ENCODE results near the gene ABTB2.
A peak's percentile ranks its signal among the peaks of the same experiment; 100 is the strongest.
"Not testable (repeated sequence)": the region's sequence is repeated elsewhere in the genome, so short reads cannot be mapped to it uniquely, and the experiment has no call there.

The ABTB2 gene

DNA sequence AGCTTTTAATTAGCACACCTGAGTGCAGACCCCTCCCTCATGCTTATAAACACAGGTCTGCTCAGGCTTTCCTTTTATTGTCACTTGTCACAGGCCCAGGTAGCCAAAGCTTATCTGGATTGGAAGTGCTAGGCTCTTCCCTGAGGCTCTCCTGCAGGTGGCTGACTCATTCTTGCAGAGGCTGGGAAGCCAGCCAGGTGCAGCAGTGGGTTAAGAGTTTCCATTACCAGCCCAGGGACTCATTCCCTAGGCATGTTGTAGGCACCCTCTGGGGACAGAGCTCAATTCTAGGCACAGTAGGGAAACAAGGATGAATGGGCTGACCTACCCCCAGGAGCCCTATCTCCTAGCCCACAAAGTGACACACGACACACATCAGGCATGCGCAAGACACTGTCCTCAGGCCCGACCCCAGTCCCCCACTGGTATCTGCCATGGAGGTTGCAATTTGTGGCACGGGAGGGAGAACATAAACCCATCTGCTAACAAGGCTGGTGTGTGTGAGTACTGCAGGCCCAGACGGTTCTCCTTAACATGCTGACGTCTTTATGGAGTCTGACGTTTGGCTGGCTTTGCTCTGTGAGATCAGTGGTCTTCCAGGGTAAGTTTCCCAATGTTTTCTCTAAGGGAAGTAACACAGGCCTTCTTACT, 94.2 kb downstream of the ABTB2 start:
- DNase-seq (ENCODE audit: low read depth), result peak; percentile 71

DNA sequence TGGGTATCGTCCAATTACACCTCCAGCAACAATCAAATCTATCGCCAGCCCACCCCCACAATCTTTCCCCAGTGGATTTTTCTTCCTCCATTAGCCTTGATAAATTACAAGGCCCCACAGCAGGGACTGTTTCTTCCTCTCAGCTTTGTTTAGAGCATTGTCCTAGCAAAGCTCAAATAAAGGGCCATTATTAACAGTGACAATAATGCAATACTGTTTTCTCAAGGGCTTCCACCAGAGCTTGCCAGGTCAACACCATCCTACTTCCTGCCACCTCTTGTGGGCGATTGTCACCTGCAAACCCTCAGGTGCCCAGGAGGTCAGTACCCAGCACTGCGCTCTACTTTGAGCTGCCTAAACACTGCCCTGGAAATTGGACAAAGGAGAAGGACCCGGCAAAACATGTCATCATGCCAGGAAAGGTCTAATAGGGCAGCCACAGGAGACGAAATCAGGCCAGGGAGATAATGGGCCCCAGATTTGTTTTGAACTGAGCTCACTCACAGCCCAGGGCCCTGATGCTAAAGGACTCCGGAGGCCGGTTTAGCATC, 95.2 kb downstream of the ABTB2 start:
- peak; percentile 16 for DNase-seq (ENCODE audit: low read depth)

DNA sequence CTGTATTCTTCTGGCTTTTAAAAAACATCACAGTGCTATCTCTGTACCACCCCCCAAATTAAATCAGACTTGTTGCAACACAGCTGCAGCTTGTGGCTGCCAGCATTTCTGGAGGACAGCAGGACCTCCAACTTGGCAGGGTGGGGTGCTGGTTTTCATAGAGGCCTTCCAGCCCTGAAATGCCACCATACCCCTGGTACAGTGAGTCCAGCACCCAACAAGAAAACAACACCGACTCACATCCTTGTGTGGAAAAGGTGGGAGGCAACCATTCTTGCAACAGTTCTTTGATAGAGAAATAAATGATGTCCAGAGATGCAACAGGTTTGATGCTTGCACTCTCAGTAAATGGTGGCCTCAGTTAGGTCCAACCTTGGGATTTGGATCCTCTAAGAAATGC, 96.0 kb downstream of the ABTB2 start:
- no peak for DNase-seq (ENCODE audit: low read depth)

DNA sequence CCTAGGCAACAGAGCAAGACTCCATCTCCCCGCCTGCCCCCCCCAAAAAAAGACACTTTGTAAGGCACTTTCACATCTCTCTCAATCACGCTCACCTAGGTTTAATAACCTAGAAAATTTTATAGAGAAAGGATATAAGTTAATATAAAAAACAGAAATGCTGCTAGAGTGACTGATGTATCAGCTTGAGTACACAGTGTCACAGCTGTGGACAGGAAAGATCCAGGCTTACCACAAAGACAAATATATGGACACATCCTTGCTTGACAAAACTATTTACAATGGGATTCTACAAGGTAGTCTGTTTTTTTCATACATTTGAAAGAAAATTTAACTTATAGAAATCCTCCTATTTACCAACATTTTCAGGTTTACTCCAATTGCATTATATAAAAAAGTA, 96.7 kb downstream of the ABTB2 start:
- DNase-seq (ENCODE audit: low read depth), result no peak

DNA sequence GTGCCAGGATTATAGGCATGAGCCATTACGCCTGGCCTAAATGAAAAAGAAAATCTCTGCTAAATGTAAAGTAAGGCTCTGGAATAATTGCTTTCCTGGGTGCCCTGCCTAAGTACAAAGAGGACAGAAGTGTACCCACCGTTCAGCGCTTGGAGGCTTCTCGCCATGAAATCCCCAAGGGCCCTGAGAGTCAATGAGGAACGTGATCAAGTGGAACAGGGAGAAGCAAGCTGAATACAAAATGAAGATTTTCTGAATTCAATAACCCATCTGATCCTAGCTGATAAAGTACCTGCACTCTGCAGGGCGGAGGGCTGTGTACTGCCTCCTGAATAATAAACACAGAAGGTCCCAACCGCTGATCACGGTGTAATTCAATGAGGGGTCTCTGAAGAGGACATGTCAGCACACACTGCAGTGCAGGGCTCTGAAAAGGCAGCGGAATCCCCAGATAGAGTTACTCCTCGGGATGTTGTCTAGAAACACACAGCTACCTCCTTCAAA, 97.7 kb downstream of the ABTB2 start:
- no peak for DNase-seq (ENCODE audit: low read depth)

DNA sequence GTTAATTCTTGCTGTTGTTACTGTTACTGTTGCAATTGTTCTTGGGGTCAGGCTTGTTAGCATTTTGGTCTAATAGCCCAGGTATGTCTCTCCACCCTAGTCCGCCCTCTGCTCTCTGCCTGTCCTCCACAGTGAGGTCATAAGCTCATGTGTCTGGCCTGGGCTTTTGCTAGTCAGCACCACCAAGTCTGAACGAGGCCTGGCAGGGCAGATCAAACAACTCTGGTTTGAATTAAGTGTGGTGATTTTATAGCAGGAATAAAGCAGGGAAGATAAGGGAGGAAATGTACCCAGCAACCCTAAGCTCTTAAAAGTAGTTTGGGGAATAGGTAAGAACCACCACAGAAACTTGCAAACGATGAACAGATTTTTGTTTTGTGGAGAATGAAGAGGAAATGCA, 98.7 kb downstream of the ABTB2 start:
- no peak for DNase-seq (ENCODE audit: low read depth)

DNA sequence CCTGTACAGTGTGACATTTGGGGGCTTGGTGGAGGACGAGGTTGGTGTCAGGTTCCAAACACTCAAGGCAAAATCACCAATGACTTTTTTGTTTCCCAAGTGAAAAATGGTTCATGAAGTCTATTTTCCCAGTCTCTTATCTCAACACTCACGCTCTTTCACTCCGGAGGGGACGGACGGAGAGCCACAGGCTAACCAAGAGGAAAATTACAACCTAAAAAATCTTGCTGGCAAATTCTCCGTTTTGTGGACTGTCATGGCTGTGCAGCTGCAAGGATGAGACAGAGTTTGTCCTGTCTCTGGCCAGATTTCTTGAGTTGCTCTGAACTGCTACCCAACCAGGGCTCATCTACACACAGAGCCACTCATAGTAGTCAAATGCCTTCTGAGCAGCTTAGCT, 101.2 kb downstream of the ABTB2 start:
- no peak for DNase-seq (ENCODE audit: low read depth)

DNA sequence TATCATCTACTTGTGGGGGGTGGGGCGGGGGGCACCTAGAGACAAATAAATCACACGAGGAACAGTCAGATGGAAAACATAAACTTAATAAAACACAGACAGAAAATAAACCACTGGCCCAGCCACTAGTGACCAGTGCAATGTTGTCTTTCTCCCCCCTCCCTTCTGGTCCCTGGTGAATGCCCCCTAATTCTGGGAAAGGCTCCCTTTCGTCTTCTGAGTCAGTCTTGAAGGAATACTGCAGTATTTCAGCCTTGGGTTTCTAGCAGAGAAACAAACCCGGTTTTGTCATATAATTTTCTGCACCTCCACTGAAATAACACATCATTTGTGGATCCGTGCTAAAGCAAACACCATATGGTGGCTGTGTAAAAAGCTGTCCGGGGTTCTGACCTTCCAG, 101.7 kb downstream of the ABTB2 start:
- no peak for DNase-seq (ENCODE audit: low read depth)

DNA sequence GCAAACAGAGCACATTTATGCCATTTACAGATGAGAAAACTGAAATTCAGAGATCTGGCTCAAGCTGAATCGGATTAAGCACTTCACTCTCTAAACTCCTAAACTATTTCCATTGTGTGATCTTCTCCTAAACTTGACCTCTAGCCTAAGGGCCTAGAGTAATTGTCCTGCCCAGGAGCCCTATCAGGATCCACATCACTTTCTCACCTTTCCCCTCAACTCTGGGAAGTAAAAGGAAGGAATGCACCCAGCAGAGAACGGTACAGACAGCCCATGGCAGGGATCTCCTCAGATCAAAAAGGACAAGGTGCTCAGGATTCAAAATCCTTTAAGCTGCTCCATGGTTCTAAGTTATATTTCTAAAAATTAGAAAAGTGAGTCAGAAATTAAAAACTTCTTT, 102.7 kb downstream of the ABTB2 start:
- DNase-seq (ENCODE audit: low read depth), result no peak

DNA sequence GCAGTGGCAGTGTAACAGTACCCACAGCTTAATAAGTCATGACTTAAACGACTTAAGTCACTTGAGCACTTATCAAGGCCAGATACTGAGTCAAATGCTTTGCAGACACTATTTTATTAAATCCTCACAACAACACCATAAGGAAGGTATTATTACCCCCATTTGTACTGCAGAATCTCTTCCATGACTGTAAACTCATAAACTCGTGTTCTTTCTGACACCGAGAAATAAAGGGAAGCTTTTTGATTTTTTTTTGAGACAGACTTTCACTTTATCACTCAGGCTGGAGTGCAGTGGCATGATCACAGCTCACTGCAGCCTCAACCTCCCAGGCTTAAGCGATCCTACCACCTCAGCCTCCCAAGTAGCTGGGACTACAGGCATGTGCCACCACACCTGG, 103.8 kb downstream of the ABTB2 start:
- no peak for DNase-seq (ENCODE audit: low read depth)

DNA sequence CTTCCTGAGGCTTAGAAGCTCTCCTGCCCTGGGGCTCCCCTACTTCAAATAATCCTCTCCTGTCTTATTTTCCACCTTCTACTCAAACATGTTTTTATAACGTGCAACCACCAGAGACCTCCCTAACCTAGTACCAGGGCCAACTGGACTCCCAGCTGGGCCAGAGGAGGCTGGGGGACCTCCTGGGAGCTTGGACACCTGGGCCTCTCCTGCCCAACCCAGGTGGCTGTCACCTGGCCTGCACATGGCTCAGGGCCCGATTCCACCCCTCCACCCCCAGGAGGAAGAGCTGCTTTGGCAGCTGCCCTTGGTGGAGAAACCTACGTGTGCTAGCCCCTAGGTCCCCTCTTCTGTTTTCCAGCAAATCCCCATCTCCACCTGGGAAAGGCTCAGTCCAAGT, 105.2 kb downstream of the ABTB2 start:
- DNase-seq (ENCODE audit: low read depth), result no peak

DNA sequence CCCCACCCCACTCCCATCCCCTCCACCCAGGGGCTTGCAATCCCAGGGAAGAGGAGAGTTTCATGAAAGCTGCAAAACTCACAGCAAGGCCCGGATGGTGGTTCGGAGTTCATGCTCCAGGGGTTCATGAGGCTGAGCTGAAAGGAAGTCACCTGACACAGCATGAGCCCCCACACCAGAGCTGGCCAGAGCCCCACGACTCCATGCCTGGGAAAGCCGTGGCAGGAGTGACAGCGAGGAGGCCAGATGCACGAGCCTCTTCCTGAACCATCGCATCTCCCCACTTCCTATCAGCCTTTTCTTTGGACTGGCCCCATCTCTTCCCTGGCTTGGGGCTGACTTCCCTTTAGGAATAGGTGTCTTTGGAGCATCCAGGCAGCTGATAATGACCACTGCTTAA, 105.8 kb downstream of the ABTB2 start:
- DNase-seq (ENCODE audit: low read depth), result no peak

DNA sequence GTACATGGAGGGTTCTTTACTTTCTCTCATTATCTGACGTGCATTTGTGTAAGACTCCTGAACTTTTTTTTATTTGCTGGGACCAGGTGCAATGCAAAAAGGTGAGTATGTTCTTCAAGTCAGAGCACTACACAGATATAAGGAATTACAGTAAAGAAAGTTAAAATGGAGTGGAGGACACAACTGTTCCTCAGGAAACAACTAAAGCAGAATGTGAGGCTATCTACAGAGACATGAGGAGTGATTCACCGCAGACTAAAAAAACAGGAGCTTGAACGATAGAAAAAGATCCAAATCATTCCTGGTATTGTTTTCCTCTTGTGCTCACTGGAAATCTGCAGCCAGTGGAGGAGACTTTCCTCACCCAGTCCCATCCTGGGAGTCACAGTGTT, 106.2 kb downstream of the ABTB2 start:
- no peak for DNase-seq (ENCODE audit: low read depth)

DNA sequence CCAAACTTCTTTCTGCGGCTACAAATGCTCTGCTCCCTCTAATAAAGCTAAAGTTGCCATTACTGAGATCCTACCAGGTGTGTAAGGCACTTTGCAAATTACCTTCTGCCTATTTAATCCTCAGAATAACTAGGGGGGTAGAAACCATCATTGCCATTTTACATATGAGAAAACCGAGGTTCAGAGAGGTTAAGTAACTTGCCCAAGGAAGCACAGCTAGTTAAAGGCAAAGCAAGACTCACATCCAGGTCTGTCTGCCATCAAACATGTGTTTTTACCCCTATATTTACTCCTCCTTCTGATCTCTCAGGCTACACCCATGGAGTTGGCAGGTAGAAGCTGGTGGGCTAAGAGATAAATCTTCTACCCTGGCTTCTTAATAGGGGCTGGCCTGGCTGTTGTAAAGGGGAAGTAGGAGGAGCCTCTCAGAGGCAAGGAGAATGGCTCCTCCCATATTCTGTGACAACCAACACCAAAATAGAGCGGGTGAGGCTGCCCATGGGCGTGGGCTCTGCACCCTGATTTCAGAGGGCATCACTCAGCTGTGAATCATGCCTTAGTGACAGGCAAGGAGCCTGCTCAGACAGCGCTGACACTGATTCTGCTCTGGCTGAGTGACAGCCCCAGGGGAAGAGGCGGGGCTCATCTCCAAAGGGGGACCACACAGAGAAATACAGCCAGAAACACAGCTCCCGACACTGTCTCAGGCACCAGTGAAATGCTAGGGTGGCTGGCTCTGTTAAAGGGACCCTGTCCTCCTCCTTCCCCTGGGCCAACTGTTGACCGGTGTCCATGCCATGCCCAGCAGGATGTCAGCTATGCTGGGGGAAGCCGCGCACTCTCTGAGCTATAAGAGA, 106.8 kb downstream of the ABTB2 start:
- peak; percentile 9 for DNase-seq (ENCODE audit: low read depth)

DNA sequence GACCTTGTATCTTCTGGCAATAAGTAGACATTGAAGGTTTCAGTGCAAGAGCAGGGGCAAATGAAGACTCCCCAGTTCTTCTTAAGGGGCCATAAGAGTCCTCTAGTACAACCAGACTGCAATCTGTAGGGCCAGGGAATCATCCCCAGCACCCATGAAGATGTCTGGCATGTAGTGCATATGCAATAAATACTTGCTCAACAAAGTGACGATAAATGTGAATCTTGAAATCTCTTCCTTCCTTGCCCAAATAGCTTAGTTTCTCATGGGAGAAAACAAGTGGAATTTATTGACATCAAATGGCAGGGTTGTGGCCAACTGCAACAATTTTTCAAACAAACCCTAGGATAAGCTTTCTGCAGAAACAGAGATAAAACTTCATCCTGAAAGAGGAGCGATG, 107.6 kb downstream of the ABTB2 start:
- DNase-seq (ENCODE audit: low read depth), result no peak

DNA sequence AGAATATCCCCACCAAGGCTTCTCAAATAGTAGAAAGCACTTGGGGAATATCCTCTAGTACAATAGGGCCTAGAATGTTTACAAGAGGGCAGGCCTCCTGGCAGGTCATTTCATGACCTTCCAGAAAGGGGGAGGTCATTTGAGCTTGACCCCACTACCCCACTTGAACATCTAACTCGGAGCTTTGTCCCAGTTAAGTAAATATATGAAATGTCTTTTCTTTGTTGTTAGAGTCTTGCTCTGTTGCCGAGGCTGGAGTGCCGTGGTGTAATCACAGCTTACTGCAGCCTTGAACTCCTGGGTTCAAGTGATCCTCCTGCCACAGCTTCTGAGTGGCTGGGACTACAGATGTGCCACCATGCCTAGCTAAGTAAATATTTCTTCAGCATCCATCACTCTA, 108.4 kb downstream of the ABTB2 start:
- DNase-seq (ENCODE audit: low read depth), result no peak

DNA sequence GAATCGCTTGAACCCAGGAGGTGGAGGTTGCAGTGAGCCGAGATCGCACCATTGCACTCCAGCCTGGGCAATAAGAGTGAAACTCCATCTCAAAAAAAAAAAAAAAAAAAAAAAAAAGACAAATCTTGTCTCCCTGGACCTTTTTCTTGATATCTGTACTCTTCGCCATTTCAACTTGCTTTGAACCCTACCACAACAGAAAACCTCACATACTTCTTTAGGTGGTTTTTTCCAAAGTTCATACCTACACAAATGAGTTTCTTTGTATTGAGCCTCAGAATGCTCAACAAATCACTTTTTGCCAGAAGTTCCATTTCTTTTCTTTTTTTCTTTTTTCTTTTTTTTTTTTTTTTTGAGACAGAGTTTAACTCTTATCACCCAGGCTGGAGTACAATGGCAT, 111.3 kb downstream of the ABTB2 start:
- DNase-seq (ENCODE audit: low read depth), result not testable (repeated sequence)

DNA sequence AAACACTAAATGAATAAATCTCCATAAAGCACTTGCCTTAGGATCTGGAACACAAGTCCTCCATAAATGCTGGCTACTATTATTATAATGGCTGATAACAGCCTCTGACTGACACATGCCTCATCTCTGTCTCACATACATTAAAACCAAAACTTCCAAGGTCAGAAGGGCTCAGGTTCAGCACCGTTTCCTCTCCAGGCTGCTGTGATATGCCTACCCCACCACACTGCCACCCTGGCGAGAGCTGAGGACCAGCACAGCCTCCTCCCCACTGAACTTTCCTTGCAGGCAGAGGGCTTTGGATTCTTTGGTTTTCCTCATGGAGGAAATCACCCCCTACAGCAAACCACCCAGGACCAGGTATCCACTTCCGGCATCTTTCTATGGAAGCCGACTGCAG, 112.8 kb downstream of the ABTB2 start:
- no peak for DNase-seq (ENCODE audit: low read depth)

DNA sequence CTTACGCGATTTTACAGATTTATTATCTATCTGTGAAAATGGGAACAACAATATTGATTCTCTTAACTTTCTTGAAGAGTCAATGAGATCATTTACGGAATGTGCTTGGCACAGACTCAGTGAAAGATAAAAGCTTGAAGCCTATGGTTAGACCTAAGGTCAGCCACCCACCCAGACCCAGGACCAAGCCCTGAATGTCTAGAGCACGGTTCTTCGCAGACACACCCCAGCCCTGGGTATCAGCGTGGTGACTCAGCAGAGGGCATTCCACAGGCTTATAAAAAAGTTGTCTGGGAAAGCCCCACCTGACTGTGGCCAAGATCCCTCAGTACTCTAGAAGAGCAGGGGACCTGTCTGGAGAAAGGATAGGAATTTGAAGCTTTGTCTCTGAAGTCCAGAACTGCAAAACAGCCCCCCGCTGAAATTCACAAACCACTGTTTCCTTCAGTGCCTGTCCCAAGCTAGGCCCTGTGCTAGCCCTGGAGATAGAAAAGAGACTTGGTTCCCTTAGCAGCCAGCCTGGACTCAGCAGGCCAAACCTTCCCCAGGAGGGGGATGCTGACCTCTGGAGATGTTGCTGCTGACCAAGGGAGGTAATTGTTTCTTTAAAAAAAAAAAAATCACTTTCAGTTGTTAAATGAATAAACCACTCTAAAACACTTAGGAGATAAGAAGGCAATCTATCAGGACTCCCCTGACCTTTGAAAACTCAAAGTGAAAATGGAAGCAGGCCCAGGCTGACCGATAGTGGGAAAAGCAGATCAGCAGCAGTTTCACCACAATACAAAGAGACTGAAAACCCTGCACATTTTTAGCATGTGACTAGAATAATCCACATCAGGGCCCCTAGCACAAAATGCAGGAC, 114.0 kb downstream of the ABTB2 start:
- DNase-seq (ENCODE audit: low read depth), result no peak

DNA sequence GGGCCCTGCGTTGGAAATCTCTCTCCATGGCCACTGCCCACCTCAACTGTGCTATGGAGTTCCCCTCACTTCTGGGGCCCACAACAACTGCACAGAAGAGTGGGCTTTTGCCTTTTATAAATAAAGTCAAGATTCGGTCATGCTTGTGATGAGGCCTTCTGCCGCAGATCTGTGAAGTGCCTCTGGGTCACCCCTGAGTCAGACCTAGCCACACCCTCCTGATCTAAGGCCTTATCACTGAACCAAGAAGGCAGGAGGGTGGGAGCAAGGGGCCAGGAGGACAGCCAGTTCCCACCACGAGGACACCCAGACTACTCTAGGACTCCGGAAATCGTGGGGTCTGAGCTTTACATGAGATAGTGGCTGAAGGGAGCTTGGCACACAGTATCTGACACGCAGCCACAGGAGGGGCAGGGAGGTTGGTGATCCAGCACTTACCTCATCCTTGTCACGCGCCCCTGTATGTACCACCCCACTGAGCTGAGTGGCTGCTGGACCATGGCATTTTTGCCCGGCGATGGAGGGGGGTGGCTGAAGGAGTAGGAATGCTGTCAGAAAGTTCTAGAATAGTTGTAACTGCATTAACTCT, 115.7 kb downstream of the ABTB2 start:
- no peak for DNase-seq (ENCODE audit: low read depth)

DNA sequence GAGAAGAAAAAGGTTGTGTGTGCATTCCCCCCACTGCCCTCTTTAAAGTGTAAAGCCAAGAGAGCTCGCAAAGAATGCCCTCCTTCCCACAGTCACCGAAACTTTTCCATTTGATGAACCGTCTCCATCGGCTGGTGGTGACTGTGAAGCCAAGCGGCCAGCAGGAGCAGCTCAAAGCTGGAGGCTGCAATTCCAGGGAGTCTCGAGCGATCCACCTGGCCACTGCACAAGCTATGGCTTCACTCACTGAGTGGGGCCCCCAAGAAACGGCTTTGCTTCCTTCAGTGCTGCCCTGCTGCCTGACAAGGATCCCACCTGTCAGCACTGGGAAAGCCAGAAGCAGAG, 117.7 kb downstream of the ABTB2 start:
- no peak for DNase-seq (ENCODE audit: low read depth)

Measured in fibroblast of gingiva (primary cell).